MM.1S (cell line): ENCODE results near the gene ACER1.

Experiments
- EZH2 ChIP-seq: fragments of 300-600 bp; sonication (generic); optimal IDR thresholded peaks from 2 replicates; pipeline ENCODE3; 2017; ENCODE audit warnings: low read depth, mild to moderate bottlenecking, antibody characterized with exemption, low read length, mixed read lengths
- TF ChIP-seq, protein P1 (sequence below): fragments of 300-600 bp; sonication (generic); IDR thresholded peaks from 2 replicates; pipeline ENCODE4 v1.5.1; 2016; ENCODE audit warnings: antibody characterized with exemption, low read length, mixed read lengths

DNA sequence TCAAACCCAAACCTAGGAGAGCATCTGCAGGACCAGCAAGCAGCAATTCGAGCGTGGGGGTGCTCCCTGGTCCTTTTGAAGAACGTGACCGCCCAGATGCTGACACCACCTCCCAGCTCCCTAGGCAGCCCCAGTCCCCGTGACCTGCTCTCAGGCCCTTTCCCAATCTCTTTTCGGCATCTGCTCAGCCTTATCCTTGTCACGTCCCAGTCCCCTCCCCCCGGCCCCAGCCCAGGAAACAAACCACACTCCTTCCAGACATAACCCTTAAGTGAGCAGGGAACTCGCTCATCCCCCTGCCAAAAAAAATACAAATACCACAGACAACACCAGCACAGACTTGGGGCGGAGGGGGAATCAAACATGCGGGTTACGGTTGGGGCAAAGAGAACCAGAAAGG lies 57.0 kb downstream of the ACER1 start:
- TF ChIP-seq, protein P1, sequence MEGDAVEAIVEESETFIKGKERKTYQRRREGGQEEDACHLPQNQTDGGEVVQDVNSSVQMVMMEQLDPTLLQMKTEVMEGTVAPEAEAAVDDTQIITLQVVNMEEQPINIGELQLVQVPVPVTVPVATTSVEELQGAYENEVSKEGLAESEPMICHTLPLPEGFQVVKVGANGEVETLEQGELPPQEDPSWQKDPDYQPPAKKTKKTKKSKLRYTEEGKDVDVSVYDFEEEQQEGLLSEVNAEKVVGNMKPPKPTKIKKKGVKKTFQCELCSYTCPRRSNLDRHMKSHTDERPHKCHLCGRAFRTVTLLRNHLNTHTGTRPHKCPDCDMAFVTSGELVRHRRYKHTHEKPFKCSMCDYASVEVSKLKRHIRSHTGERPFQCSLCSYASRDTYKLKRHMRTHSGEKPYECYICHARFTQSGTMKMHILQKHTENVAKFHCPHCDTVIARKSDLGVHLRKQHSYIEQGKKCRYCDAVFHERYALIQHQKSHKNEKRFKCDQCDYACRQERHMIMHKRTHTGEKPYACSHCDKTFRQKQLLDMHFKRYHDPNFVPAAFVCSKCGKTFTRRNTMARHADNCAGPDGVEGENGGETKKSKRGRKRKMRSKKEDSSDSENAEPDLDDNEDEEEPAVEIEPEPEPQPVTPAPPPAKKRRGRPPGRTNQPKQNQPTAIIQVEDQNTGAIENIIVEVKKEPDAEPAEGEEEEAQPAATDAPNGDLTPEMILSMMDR: no peak
- no peak for TF ChIP-seq EZH2
